Spleen (tissue), 11 donors: ENCODE data around the gene PCED1B. TPM values are rescaled to one million over a fixed set of nuclear protein-coding genes. Genes with fewer than 3 reads are reported as not detected.
A peak's percentile ranks its signal among the peaks of the same experiment; 100 is the strongest.

ENCODE experiments used
- DNase-seq: peaks from one replicate; pipeline ENCODE4 v3.0.0-alpha.2; 2020
- H3K27ac ChIP-seq, 8 donors: fragments of 200-600 bp; sonication (generic) in 7 of 8; 1 replicate in 4 of 8; 2 replicates in 4 of 8; pipeline versions ENCODE4 v1.5.0 to v1.8.0; 2016 to 2021; ENCODE audit warnings: inconsistent platforms in 4 of 8, mild to moderate bottlenecking in 4 of 8, moderate library complexity in 1 of 8
- H3K27me3 ChIP-seq, 7 donors: fragments of 200-600 bp; sonication (generic) in 6 of 7; replicated peaks in 1 of 7; 1 replicate in 4 of 7; 2 replicates in 3 of 7; pipeline versions ENCODE4 v1.5.0 to v1.8.0; 2016 to 2021; ENCODE audit warnings: inconsistent platforms in 3 of 7, mild to moderate bottlenecking in 1 of 7
- H3K36me3 ChIP-seq, 6 donors: fragments of 200-600 bp; sonication (generic) in 5 of 6; 1 replicate in 4 of 6; 2 replicates in 2 of 6; pipeline versions ENCODE4 v1.5.0 to v1.8.0; 2016 to 2021; ENCODE audit warnings: inconsistent platforms in 2 of 6
- H3K4me1 ChIP-seq, 6 donors: fragments of 200-600 bp; sonication (generic) in 5 of 6; 1 replicate in 3 of 6; 2 replicates in 3 of 6; pipeline versions ENCODE4 v1.5.0 to v1.8.0; 2016 to 2021; ENCODE audit warnings: inconsistent platforms in 3 of 6
- H3K4me3 ChIP-seq, 8 donors: fragments of 200-600 bp; sonication (generic) in 7 of 8; 1 replicate in 4 of 8; 2 replicates in 4 of 8; pipeline versions ENCODE4 v1.5.0 to v1.8.0; 2016 to 2021; ENCODE audit warnings: inconsistent platforms in 4 of 8, mild to moderate bottlenecking in 4 of 8, moderate library complexity in 2 of 8
- H3K9me3 ChIP-seq, 8 donors: fragments of 200-600 bp; sonication (generic) in 7 of 8; 1 replicate in 4 of 8; 2 replicates in 4 of 8; pipeline versions ENCODE4 v1.5.0 to v1.8.0; 2016 to 2021; ENCODE audit warnings: inconsistent platforms in 4 of 8
- CTCF ChIP-seq, 11 experiments: fragments of 200-600 bp in 7 of 11; fragments of 450-650 bp in 4 of 11; sonication (generic) in 4 of 11; IDR thresholded peaks in 8 of 11; conservative IDR thresholded peaks in 3 of 11; 1 replicate in 7 of 11; 2 replicates in 4 of 11; pipeline versions ENCODE4 v1.4.0 to v1.8.0; 2016 to 2021; ENCODE audit warnings: antibody characterized with exemption in 11 of 11, inconsistent platforms in 4 of 11, mild to moderate bottlenecking in 1 of 11
- POLR2A ChIP-seq, 3 donors: fragments of 450-650 bp; IDR thresholded peaks; one replicate each; pipeline ENCODE4 v1.5.1; 2017; ENCODE audit warnings: antibody characterized with exemption in 3 of 3, mild to moderate bottlenecking in 1 of 3
- POLR2AphosphoS5 ChIP-seq, 3 donors: sonication (generic); formaldehyde crosslinking; IDR thresholded peaks; one replicate each; pipeline ENCODE4 v1.5.1; 2017; ENCODE audit warnings: antibody characterized with exemption in 3 of 3
- WGBS, 5 donors: extraction: QIAGEN DNeasy Blood & Tissue Kit in 3 of 5; methylation state at CpG; one replicate each; pipeline versions ENCODE4 v1.1.5 to v1.1.7; 2013 to 2018; 5-methylcytosine and 5-hydroxymethylcytosine counted together
- intact Hi-C: fragments of 100-400 bp; cut with DNase I; formaldehyde crosslinking; loops from one replicate; pipeline ENCODE4 v1.15.0; 2023; ENCODE audit warnings: low total_unique reads
- polyA plus RNA-seq, 3 donors: library from polyadenylated mRNA; stranded (reverse); fragments of 200-250 nt; gene quantifications; one replicate each; pipeline ENCODE4 v1.2.1, GENCODE V29; 2013
- total RNA-seq, 7 donors: library from RNA; depleted of rRNA in 3 of 7; stranded (reverse); fragments of >200 nt in 3 of 7; fragmentation: NEBNext Ultra II Directional in 4 of 7; extraction: Animal tissue kit (Norgen Biotek cat#: 25700) in 4 of 7; gene quantifications; one replicate each; pipeline versions ENCODE4 v1.1.0 to v1.2.1, GENCODE V29; 2016 to 2021
- donor health status: healthy with polysubstance abuse.
- donor health status: DM: no; HTN: no; CAD: no; lungs with moderate emphysema.
- donor health status: DM: no; HTN: no; CAD: no.
- donor health status: Bipolar disorder and iron deficiency.
- donor health status: healthy.
- donor health status: DM: no; HTN: no; CAD: no.
- donor health status: DM: yes; HTN: yes; CAD: no.

PCED1B gene
- total and polyA plus RNA-seq, 10 donors: 15.3 to 34.5 (median 24.4) TPM

- H3K4me3 ChIP-seq: peak overlapping the region in 1 of 8 donors; percentile 51
- H3K9me3 ChIP-seq: no peaks in the 10 kb centered on the region
- 58 to 79% (median 63%) methylated on average over 8 of the region's 8 CpGs for WGBS, 5 donors
- peak overlapping the region; percentile 55 to 94 (median 83) for H3K27ac ChIP-seq
- no peak for TF ChIP-seq POLR2A (IDR thresholded peaks at IDR 0.05)
- TF ChIP-seq POLR2AphosphoS5 (IDR thresholded peaks at IDR 0.05): no peak
- TF ChIP-seq CTCF (IDR thresholded peaks at IDR 0.05 in 8 of 11, conservative IDR thresholded peaks at IDR 0.05 in 3 of 11): no peak
- H3K4me1 ChIP-seq: peaks cover 20 to 72% (median 56%) of the 10 kb centered on the region in 6 donors
- no peaks in the 10 kb centered on the region for H3K27me3 ChIP-seq
- H3K36me3 ChIP-seq: peaks cover 0 to 60% (median 2%) of the 10 kb centered on the region in 6 donors
- intact Hi-C loops: no loop called here
- DNase-seq: no peak
Measured at GRCh38 chr12:47205532-47206449, 126.4 kb downstream of the PCED1B start.

DNA sequence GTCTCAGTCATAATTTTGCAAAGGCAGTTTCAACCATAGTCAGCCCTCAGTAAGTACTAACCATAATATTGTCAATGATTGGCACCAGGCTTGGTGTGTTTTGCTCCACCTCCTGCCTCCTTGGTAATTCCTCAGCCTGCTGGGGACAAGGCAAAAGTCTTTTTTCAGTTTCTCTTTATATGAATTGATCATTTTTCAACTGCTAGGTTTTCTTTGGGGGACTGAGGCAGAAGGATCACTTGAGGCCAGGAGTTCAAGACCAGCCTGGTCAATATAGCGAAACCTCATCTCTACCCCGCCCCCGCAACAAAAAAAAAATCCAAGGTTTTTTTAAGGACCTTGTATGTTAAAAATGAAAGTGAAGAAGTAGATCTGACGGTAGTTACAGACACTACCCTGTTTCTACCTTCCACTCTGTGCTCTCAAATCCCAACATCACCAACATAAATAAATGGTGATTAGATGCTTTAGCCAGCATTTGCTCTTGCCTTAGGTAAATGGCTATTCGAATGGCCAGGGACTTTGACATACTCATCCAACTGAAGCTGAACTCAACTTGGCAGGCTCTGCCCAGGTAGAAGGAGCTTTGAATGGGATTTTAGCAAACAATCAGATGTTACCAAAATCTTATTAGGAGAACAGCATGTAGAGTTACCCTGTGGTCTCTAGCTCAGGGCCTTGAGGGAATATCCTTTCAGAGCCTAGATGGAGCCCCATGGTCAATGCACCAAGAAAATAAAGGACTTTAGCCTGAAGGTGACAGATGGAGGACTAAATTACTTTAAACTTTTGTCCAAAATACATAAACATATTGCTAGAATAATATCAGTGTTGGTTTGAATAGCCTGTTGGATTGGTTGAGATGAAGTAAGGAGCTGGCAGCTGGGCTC is 127.3 kb downstream of the PCED1B start:
- TF ChIP-seq POLR2A (IDR thresholded peaks at IDR 0.05) (no peak), CTCF (IDR thresholded peaks at IDR 0.05 in 8 of 11, conservative IDR thresholded peaks at IDR 0.05 in 3 of 11) (no peak), POLR2AphosphoS5 (IDR thresholded peaks at IDR 0.05) (no peak)
- H3K4me1 ChIP-seq: peaks cover 20 to 79% (median 59%) of the 10 kb centered on the region in 6 donors
- H3K27ac ChIP-seq: peak overlapping the region; percentile 55 to 94 (median 83)

DNA sequence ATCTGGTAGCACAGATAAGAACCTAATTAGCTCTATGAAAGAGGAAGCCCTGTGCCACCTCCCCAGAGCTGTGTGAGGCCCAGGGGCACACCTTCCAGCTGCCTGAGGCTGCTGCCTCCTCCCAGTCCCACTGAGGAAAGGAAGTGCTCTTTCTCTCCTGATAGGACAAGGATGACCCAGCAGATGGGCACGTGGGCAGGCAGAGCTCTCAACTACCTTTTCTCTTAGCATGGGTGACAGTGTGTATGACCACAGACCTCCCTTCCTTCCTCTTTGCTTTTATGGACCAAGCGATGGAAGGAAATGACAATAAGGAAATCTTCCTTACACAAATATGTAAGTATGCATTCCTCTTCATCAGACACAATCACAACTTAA is 127.9 kb downstream of the PCED1B start:
- peak; percentile 91 for DNase-seq
- intact Hi-C loops: no loop called here
- Histone ChIP-seq H3K27me3 (no peaks in the 10 kb centered on the region), H3K4me1 (peaks cover 20 to 84% (median 63%) of the 10 kb centered on the region in 6 donors), H3K4me3 (peak overlapping the region in 2 of 8 donors; percentile 7 to 51), H3K9me3 (no peaks in the 10 kb centered on the region), H3K36me3 (peaks cover 0 to 60% (median 2%) of the 10 kb centered on the region in 6 donors), H3K27ac (peak overlapping the region; percentile 55 to 94 (median 83))
- 0 to 18% (median 13%) methylated on average over 2 of the region's 2 CpGs for WGBS, 5 donors
- TF ChIP-seq CTCF (IDR thresholded peaks at IDR 0.05 in 8 of 11, conservative IDR thresholded peaks at IDR 0.05 in 3 of 11) (no peak), POLR2AphosphoS5 (IDR thresholded peaks at IDR 0.05) (peak in 2 of 3 donors; percentile 81 to 82)

More for the DNA sequence above, 127.3 kb downstream of the PCED1B start:
- Histone ChIP-seq H3K4me3 (peak overlapping the region in 2 of 8 donors; percentile 7 to 51), H3K27me3 (no peaks in the 10 kb centered on the region), H3K36me3 (peaks cover 0 to 60% (median 2%) of the 10 kb centered on the region in 6 donors), H3K9me3 (no peaks in the 10 kb centered on the region)
- DNase-seq: no peak
- intact Hi-C loops: no loop called here
- 52 to 71% (median 67%) methylated on average over 5 of the region's 5 CpGs for WGBS, 5 donors
